ENCODE data around the gene CDC42BPB.

The CDC42BPB gene

DNA sequence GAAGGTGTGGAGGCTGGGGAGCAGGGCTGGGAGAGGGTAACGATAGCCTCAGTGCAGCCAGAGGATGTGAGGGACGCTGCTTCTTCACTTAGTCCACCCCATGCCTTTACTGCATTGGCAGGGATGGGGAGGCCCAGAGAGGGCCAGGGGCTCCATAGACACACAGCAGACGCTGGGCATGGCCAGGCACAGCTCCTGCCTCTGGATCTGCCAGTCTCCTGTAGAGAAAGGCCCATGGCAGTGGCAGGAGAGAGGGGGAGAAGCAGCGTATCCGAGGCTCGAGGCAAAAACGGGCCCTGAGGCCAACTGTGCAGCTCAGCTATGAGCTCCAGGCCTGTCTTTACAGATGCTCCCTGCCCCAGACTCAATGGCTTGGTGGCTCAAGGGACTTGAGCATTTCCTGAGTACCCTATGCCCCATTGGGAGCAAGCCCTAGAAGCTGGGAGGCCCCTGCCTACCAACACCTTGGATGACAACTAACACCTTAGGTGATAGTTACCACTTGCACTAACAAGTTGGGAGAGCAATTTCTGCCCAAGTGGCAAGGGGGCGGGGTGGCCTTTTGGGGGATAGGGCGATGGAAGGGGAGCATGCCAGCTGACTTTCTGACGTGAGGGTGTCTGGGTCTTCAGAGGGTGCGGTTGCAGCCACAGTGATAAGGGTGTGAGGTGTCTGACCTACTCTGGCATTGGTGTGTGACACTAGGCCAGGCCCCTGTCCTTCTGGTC is 21.7 kb upstream of the CDC42BPB start:
- no peaks in the 10 kb centered on the region for H3K9me2 ChIP-seq (replicated peaks; ENCODE audit: insufficient read depth, low read length)
- TF ChIP-seq EZH2phosphoT487 (IDR thresholded peaks at IDR 0.05; ENCODE audit: low read length) = no peak
- TF ChIP-seq, protein P1, sequence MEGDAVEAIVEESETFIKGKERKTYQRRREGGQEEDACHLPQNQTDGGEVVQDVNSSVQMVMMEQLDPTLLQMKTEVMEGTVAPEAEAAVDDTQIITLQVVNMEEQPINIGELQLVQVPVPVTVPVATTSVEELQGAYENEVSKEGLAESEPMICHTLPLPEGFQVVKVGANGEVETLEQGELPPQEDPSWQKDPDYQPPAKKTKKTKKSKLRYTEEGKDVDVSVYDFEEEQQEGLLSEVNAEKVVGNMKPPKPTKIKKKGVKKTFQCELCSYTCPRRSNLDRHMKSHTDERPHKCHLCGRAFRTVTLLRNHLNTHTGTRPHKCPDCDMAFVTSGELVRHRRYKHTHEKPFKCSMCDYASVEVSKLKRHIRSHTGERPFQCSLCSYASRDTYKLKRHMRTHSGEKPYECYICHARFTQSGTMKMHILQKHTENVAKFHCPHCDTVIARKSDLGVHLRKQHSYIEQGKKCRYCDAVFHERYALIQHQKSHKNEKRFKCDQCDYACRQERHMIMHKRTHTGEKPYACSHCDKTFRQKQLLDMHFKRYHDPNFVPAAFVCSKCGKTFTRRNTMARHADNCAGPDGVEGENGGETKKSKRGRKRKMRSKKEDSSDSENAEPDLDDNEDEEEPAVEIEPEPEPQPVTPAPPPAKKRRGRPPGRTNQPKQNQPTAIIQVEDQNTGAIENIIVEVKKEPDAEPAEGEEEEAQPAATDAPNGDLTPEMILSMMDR (IDR thresholded peaks at IDR 0.05; ENCODE audit: low read length) = no peak
- TF ChIP-seq EZH2 (optimal IDR thresholded peaks at IDR 0.05; ENCODE audit: low read depth, low read length) = no peak
- H3K36me3 ChIP-seq (replicated peaks; ENCODE audit: insufficient read depth, low read length) = no peaks in the 10 kb centered on the region
- no peaks in the 10 kb centered on the region for H4K20me1 ChIP-seq (ENCODE audit: insufficient read depth, low read length)
- H3K79me2 ChIP-seq (ENCODE audit: low read length) = no peaks in the 10 kb centered on the region
- no peak overlapping the region for H2AFZ ChIP-seq (ENCODE audit: low read length)
- H3K4me2 ChIP-seq (ENCODE audit: low read depth, low read length) = no peak overlapping the region
- no peaks in the 10 kb centered on the region for H3K4me1 ChIP-seq (ENCODE audit: low read length)
- no peak overlapping the region for H3K27ac ChIP-seq (ENCODE audit: low read length)
- peaks cover 7% of the 10 kb centered on the region for H3K27me3 ChIP-seq (replicated peaks; ENCODE audit: insufficient read depth, low read length)
- no peak overlapping the region for H3K4me3 ChIP-seq (ENCODE audit: low read length)
- no peak overlapping the region for H3K9ac ChIP-seq (ENCODE audit: low read length)
- H3F3A ChIP-seq (ENCODE audit: insufficient read depth, low read length) = no peaks in the 10 kb centered on the region
- no peak for DNase-seq
- H3K9me3 ChIP-seq (replicated peaks; ENCODE audit: insufficient read depth, low read length) = no peaks in the 10 kb centered on the region

GRCh38 chr14:103078420-103078749 is 21.0 kb upstream of the CDC42BPB start:
- H3K4me2 ChIP-seq (ENCODE audit: low read depth, low read length) = no peak overlapping the region
- no peaks in the 10 kb centered on the region for H3K9me2 ChIP-seq (replicated peaks; ENCODE audit: insufficient read depth, low read length)
- no peak overlapping the region for H3K9ac ChIP-seq (ENCODE audit: low read length)
- TF ChIP-seq EZH2 (optimal IDR thresholded peaks at IDR 0.05; ENCODE audit: low read depth, low read length) (no peak), EZH2phosphoT487 (IDR thresholded peaks at IDR 0.05; ENCODE audit: low read length) (no peak)
- TF ChIP-seq, protein P1 (IDR thresholded peaks at IDR 0.05; ENCODE audit: low read length) = peak; percentile 49
- H3K27me3 ChIP-seq (replicated peaks; ENCODE audit: insufficient read depth, low read length) = peaks cover 7% of the 10 kb centered on the region
- H3K27ac ChIP-seq (ENCODE audit: low read length) = no peak overlapping the region
- H3K9me3 ChIP-seq (replicated peaks; ENCODE audit: insufficient read depth, low read length) = no peaks in the 10 kb centered on the region
- H4K20me1 ChIP-seq (ENCODE audit: insufficient read depth, low read length) = no peaks in the 10 kb centered on the region
- H3K36me3 ChIP-seq (replicated peaks; ENCODE audit: insufficient read depth, low read length) = no peaks in the 10 kb centered on the region
- H3K4me1 ChIP-seq (ENCODE audit: low read length) = no peaks in the 10 kb centered on the region
- no peaks in the 10 kb centered on the region for H3K79me2 ChIP-seq (ENCODE audit: low read length)
- H3K4me3 ChIP-seq (ENCODE audit: low read length) = no peak overlapping the region
- peak; percentile 62 for DNase-seq
- no peaks in the 10 kb centered on the region for H3F3A ChIP-seq (ENCODE audit: insufficient read depth, low read length)
- H2AFZ ChIP-seq (ENCODE audit: low read length) = no peak overlapping the region

DNA sequence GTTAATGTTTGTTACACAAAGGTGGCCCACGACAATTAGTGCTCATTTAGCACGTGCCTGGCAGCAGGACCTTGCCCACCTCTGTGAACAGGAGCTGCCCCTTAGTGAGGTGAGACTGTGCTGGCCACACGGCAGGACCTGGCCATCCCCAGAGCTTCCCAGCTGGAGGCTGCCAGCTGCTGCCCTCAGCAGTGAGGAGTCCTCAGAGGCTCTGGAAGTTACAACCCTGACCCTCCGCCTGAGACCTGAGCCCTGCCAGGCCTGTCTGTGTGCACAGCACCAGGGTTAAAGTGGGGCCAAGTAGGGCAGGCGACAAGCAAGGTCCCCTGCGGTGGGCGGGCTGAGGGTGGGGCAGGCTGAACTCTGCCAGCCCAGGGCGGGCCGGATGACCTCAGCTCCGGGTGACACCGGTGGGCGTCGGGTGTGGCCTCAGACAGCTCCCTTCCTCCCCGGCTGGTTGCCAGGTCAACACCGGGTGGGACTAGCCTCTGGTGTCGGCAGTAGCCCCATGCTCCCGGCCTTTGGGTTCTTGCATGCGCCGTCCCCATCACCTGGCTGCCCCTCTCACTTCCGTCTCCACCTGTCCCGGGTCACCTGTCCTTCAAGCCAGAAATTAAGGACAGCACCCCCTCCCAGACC is 17.5 kb upstream of the CDC42BPB start:
- H3K4me1 ChIP-seq (ENCODE audit: low read length) = no peaks in the 10 kb centered on the region
- no peaks in the 10 kb centered on the region for H4K20me1 ChIP-seq (ENCODE audit: insufficient read depth, low read length)
- H3K9me2 ChIP-seq (replicated peaks; ENCODE audit: insufficient read depth, low read length) = no peaks in the 10 kb centered on the region
- H3K9me3 ChIP-seq (replicated peaks; ENCODE audit: insufficient read depth, low read length) = no peaks in the 10 kb centered on the region
- H3K27me3 ChIP-seq (replicated peaks; ENCODE audit: insufficient read depth, low read length) = peaks cover 16% of the 10 kb centered on the region
- DNase-seq = no peak
- TF ChIP-seq EZH2phosphoT487 (IDR thresholded peaks at IDR 0.05; ENCODE audit: low read length) (no peak), EZH2 (optimal IDR thresholded peaks at IDR 0.05; ENCODE audit: low read depth, low read length) (no peak)
- TF ChIP-seq, protein P1 (IDR thresholded peaks at IDR 0.05; ENCODE audit: low read length) = no peak
- no peak overlapping the region for H3K4me3 ChIP-seq (ENCODE audit: low read length)
- peak overlapping the region; percentile 52; the same call in 1 of the 2 replicates for H3K4me2 ChIP-seq (ENCODE audit: low read depth, low read length)
- no peaks in the 10 kb centered on the region for H3K36me3 ChIP-seq (replicated peaks; ENCODE audit: insufficient read depth, low read length)
- H3K9ac ChIP-seq (ENCODE audit: low read length) = no peak overlapping the region
- H3K79me2 ChIP-seq (ENCODE audit: low read length) = no peaks in the 10 kb centered on the region
- no peaks in the 10 kb centered on the region for H3F3A ChIP-seq (ENCODE audit: insufficient read depth, low read length)
- no peak overlapping the region for H3K27ac ChIP-seq (ENCODE audit: low read length)
- H2AFZ ChIP-seq (ENCODE audit: low read length) = no peak overlapping the region
